Progenitor cell of endocrine pancreas (in vitro differentiated cells): ENCODE results near the gene STK33. TPM values are rescaled to one million over a fixed set of nuclear protein-coding genes. Genes with fewer than 3 reads are reported as not detected.

Experiments used
- DNase-seq: peaks from one replicate; pipeline ENCODE4 v3.0.0; 2021; ENCODE audit warnings: low spot score; ENCODE audit not compliant: unreplicated experiment
- H3K27ac Mint-ChIP-seq: 2 replicates; pipeline ENCODE4 v1.8.0; 2021; ENCODE audit warnings: mild to moderate bottlenecking, moderate library complexity, mixed read lengths
- H3K27me3 Mint-ChIP-seq: 2 replicates; pipeline ENCODE4 v1.8.0; 2021; ENCODE audit warnings: mixed read lengths
- H3K36me3 Mint-ChIP-seq: 2 replicates; pipeline ENCODE4 v1.8.0; 2022; ENCODE audit warnings: mixed read lengths; ENCODE audit not compliant: insufficient read depth
- H3K4me1 Mint-ChIP-seq: 2 replicates; pipeline ENCODE4 v1.8.0; 2021; ENCODE audit warnings: low read depth, mixed read lengths
- H3K4me3 Mint-ChIP-seq: 2 replicates; pipeline ENCODE4 v1.8.0; 2021; ENCODE audit warnings: low read depth, mild to moderate bottlenecking, moderate library complexity, mixed read lengths
- H3K9me3 Mint-ChIP-seq: 2 replicates; pipeline ENCODE4 v1.8.0; 2021; ENCODE audit warnings: low read depth, mixed read lengths
- total RNA-seq: library from RNA; stranded (reverse); gene quantifications from 2 replicates; pipeline ENCODE4 v1.2.1, GENCODE V29; 2021
- TF ChIP-seq, protein P1 (sequence below): fragments of 200-600 bp; sonication (generic); IDR thresholded peaks from one replicate; pipeline ENCODE4 v1.5.0; 2021; ENCODE audit warnings: antibody characterized with exemption, mild to moderate bottlenecking; ENCODE audit not compliant: unreplicated experiment

The STK33 gene
- total RNA-seq, 1 donor from 2014 or later = 23.4 TPM

DNA sequence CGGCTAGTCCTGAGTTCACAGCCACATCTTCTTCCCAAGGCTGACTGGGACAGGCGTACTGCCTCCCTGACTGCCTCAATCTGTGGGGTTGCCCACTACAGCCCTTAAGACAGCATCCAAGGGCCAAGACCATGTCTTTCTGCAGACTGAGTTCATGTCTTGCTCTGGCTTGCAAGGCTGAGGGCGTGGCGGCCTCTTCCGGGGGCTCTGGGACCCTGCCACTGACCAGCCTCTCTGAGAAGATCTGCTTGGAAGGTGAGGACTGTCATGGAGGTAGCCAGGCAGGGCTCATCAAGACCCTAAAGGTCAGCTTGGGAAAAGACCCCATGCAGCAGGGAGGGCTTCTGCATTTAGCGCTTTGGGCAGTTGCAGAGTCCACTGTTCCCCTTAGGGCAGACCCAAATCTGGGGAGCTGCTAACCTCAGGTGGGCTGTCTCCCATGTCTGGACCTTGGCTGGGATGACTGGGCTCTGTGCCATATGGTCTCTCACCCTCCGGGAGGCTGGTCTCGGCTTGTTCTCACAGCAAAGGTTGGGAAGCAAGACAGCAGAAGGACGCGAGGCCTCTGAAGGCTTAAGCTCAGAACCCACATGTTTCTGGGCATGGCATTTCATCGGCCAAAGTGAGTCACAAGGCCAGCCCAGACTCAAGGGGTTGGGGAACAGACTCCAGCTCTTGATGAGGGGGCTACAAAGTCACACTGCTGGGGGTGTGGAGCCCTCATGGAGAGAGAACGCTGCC, 221.2 kb downstream of the STK33 start:
- H3K4me3 Mint-ChIP-seq = no peak overlapping the region
- no peaks in the 10 kb centered on the region for H3K4me1 Mint-ChIP-seq
- no peaks in the 10 kb centered on the region for H3K9me3 Mint-ChIP-seq
- no peaks in the 10 kb centered on the region for H3K27me3 Mint-ChIP-seq
- no peak for DNase-seq
- no peak overlapping the region for H3K27ac Mint-ChIP-seq
- TF ChIP-seq, protein P1, sequence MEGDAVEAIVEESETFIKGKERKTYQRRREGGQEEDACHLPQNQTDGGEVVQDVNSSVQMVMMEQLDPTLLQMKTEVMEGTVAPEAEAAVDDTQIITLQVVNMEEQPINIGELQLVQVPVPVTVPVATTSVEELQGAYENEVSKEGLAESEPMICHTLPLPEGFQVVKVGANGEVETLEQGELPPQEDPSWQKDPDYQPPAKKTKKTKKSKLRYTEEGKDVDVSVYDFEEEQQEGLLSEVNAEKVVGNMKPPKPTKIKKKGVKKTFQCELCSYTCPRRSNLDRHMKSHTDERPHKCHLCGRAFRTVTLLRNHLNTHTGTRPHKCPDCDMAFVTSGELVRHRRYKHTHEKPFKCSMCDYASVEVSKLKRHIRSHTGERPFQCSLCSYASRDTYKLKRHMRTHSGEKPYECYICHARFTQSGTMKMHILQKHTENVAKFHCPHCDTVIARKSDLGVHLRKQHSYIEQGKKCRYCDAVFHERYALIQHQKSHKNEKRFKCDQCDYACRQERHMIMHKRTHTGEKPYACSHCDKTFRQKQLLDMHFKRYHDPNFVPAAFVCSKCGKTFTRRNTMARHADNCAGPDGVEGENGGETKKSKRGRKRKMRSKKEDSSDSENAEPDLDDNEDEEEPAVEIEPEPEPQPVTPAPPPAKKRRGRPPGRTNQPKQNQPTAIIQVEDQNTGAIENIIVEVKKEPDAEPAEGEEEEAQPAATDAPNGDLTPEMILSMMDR = no peak
- H3K36me3 Mint-ChIP-seq = no peaks in the 10 kb centered on the region

DNA sequence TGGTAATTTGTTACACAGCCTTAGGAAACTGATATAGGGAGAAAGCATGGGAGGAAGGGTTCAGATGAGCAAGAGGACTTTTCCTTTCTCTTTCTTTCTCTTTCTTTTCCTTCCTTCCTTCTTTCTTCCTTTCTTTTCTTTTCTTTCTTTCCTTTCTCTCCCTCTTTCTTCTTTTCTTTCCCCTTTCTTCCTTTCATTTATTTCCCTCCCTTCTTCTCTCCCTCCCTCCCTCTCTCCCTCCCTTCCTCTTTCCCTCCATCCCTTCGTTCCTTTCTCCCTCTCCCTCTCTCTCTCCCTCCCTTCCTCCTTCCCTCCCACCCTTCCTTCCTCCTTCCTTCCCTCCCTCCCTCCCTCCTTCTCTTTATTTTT, 222.5 kb downstream of the STK33 start:
- no peak for DNase-seq
- H3K4me3 Mint-ChIP-seq = no peak overlapping the region
- no peaks in the 10 kb centered on the region for H3K4me1 Mint-ChIP-seq
- H3K9me3 Mint-ChIP-seq = no peaks in the 10 kb centered on the region
- no peaks in the 10 kb centered on the region for H3K27me3 Mint-ChIP-seq
- H3K36me3 Mint-ChIP-seq = no peaks in the 10 kb centered on the region
- TF ChIP-seq, protein P1 = no peak
- H3K27ac Mint-ChIP-seq = no peak overlapping the region

DNA sequence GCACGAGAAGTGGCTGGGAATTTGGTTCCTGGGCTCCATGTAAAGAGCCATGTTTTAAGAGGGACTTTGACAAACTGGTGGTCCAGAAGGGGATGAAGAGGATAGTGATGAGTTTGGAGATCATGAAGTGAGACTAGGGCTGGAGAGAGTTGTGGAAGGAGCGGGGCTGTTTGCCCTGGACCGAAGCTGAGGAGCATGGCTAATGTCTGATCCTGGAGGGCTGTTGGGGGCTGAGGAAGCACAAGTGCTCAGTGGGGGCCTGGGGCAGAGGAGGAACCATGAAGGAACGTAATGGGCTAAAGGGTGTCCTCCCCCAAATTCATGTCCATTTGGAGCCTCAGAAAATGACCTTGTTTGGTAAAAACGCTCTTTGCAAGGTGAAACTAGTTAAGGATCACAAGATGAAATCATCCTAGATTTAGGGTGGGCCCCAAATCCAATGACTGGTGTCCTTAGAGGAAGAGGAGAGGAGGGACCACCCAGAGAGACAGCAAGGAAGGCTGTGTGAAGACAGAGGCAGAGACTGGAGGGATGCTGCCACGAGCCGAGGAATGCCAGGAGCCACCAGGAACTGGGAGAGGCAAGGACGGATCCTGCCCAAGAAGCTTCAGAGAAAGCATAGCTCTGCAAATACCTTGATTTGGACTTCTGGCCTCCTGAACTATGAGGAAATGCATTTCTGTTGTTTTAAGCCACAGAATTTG, 223.1 kb downstream of the STK33 start:
- TF ChIP-seq, protein P1 = no peak
- H3K27me3 Mint-ChIP-seq = no peaks in the 10 kb centered on the region
- no peaks in the 10 kb centered on the region for H3K9me3 Mint-ChIP-seq
- no peak overlapping the region for H3K4me3 Mint-ChIP-seq
- DNase-seq = no peak
- H3K4me1 Mint-ChIP-seq = no peaks in the 10 kb centered on the region
- H3K36me3 Mint-ChIP-seq = no peaks in the 10 kb centered on the region
- H3K27ac Mint-ChIP-seq = peak overlapping the region; percentile 19

DNA sequence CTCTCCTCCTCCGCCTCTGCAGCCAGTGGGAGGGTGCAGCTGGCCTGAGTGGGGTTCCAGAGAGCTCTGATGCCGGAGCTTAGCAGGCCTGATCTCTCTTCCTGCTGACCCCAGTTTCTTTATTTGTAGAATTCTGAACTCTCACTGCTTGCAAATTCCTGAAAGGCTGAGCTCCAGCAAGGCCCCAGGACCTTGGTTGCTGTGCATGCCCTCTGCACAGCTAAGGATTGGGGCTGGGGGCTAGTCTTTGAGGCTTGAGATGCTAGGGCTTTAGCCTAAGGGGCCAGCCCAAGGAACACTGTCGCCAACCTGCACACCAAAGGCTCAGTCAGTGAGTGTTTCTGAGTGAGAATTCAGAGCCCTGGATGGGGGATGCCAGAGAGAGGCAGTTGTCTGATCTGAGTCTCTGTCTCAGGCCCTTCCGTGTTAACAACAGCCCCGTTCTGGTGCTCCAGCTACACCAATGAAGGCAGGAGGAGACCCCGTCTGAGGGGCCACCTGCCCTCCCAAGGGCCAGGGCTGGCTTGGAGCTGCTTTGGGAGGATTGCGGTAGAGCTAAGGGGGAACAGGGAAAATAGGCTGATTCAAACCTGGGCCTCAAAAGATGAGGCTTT, 224.3 kb downstream of the STK33 start:
- no peaks in the 10 kb centered on the region for H3K27me3 Mint-ChIP-seq
- no peaks in the 10 kb centered on the region for H3K36me3 Mint-ChIP-seq
- H3K4me1 Mint-ChIP-seq = no peaks in the 10 kb centered on the region
- H3K9me3 Mint-ChIP-seq = no peaks in the 10 kb centered on the region
- H3K27ac Mint-ChIP-seq = no peak overlapping the region
- no peak overlapping the region for H3K4me3 Mint-ChIP-seq
- TF ChIP-seq, protein P1 = no peak
- no peak for DNase-seq

DNA sequence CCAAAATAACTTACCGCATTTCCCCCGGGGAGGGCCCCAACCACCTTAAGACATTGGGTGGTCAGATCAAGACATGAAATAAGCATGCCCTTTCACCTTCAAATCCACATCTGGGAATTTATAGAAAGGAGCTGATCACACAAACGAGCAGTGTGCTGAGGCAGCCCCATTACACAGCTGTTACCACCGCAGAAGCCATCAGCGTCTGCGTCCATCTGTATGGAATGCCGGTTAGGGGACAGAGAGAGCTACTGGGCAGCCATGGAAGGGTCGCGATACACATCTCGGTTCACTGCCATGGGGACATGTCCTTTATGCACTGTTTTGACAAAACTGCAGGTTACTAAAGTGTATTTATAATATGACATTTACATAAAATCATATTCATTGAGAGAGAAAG, 225.3 kb downstream of the STK33 start:
- TF ChIP-seq, protein P1 = no peak
- Mint-ChIP-seq H3K4me3 (no peak overlapping the region), H3K27ac (no peak overlapping the region), H3K4me1 (no peaks in the 10 kb centered on the region), H3K9me3 (no peaks in the 10 kb centered on the region), H3K27me3 (no peaks in the 10 kb centered on the region), H3K36me3 (no peaks in the 10 kb centered on the region)
- no peak for DNase-seq
